ENCODE data around the gene PPARG. TPM values are rescaled to one million over a fixed set of nuclear protein-coding genes. Genes with fewer than 3 reads are reported as not detected.
"Not testable (repeated sequence)": the region's sequence is repeated elsewhere in the genome, so short reads cannot be mapped to it uniquely, and the experiment has no call there.

Gene PPARG
- polyA plus RNA-seq, 1 donor (not counting 4 experiments of a cell fraction or from before 2014, with no cell fraction given): 3.1 TPM

DNA sequence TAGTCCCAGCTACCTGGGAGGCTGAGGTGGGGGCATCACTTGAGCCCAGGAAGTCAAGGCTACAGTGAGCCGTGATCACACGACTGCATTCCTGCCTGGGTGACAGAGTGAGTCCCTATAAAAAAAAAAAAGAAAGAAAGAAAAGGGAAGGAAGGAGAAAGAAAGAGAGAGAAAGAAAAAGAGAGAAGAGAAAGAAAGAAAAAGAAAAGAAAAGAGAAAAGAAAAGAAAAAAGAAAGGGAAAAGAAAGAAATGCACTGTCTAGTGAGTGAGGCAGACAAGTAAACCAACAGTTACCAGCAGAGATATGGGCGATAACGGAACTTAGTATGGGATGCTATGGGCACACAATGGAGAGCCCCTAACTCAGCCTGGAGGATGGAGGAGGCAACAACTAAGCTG, 158.2 kb downstream of the PPARG start:
- Histone ChIP-seq H3K79me2 (ENCODE audit: control insufficient read depth, insufficient read depth, low read length) (no peaks in the 10 kb centered on the region), H4K20me1 (ENCODE audit: control insufficient read depth, extremely low read depth, insufficient read depth, low read length) (no peaks in the 10 kb centered on the region), H3K9me3 (ENCODE audit: control insufficient read depth, low read depth, low read length) (no peaks in the 10 kb centered on the region), H3K4me3 (ENCODE audit: control insufficient read depth in 2 of 3, extremely low read depth in 1 of 3, insufficient read depth in 2 of 3, low read depth in 1 of 3, low read length in 3 of 3) (no peak overlapping the region), H3K9me1 (ENCODE audit: control insufficient read depth, extremely low read depth, insufficient read depth, low read length) (no peaks in the 10 kb centered on the region), H3K4me2 (ENCODE audit: control insufficient read depth, extremely low read depth, insufficient read depth, low read depth, low read length) (no peak overlapping the region), H3K27ac (ENCODE audit: control insufficient read depth, insufficient read depth, low read length) (no peak overlapping the region), H3K36me3 (ENCODE audit: control insufficient read depth in 2 of 2, extremely low read depth in 1 of 2, insufficient read depth in 2 of 2, low read length in 2 of 2) (no peaks in the 10 kb centered on the region), H2AFZ (ENCODE audit: control insufficient read depth, low read length) (no peak overlapping the region), H3K27me3 (ENCODE audit: control insufficient read depth, extremely low read depth, insufficient read depth, low read length) (peaks cover 16% of the 10 kb centered on the region), H3K9ac (ENCODE audit: control insufficient read depth, extremely low read depth, insufficient read depth, low read length) (no peak overlapping the region), H3K4me1 (ENCODE audit: control insufficient read depth, extremely low read depth, insufficient read depth, low read length) (peaks cover 7% of the 10 kb centered on the region)
- DNase-seq (ENCODE audit: low read depth, low spot score) (no peak), FAIRE-seq (no peak)
- dilution Hi-C loops (cut with MboI; ENCODE audit: extremely low pct_ligation_motif_present, low sequenced_read_pairs): no loop called here
- TF ChIP-seq, protein P1, sequence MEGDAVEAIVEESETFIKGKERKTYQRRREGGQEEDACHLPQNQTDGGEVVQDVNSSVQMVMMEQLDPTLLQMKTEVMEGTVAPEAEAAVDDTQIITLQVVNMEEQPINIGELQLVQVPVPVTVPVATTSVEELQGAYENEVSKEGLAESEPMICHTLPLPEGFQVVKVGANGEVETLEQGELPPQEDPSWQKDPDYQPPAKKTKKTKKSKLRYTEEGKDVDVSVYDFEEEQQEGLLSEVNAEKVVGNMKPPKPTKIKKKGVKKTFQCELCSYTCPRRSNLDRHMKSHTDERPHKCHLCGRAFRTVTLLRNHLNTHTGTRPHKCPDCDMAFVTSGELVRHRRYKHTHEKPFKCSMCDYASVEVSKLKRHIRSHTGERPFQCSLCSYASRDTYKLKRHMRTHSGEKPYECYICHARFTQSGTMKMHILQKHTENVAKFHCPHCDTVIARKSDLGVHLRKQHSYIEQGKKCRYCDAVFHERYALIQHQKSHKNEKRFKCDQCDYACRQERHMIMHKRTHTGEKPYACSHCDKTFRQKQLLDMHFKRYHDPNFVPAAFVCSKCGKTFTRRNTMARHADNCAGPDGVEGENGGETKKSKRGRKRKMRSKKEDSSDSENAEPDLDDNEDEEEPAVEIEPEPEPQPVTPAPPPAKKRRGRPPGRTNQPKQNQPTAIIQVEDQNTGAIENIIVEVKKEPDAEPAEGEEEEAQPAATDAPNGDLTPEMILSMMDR (optimal IDR thresholded peaks at IDR 0.05 in 1 of 3, IDR thresholded peaks at IDR 0.05 in 1 of 3, conservative IDR thresholded peaks at IDR 0.05 in 1 of 3; ENCODE audit: extremely low read depth in 1 of 3, insufficient read depth in 2 of 3, low read length in 3 of 3): no peak
- no peak for TF ChIP-seq EZH2 (IDR thresholded peaks at IDR 0.05; ENCODE audit: low read length)

DNA sequence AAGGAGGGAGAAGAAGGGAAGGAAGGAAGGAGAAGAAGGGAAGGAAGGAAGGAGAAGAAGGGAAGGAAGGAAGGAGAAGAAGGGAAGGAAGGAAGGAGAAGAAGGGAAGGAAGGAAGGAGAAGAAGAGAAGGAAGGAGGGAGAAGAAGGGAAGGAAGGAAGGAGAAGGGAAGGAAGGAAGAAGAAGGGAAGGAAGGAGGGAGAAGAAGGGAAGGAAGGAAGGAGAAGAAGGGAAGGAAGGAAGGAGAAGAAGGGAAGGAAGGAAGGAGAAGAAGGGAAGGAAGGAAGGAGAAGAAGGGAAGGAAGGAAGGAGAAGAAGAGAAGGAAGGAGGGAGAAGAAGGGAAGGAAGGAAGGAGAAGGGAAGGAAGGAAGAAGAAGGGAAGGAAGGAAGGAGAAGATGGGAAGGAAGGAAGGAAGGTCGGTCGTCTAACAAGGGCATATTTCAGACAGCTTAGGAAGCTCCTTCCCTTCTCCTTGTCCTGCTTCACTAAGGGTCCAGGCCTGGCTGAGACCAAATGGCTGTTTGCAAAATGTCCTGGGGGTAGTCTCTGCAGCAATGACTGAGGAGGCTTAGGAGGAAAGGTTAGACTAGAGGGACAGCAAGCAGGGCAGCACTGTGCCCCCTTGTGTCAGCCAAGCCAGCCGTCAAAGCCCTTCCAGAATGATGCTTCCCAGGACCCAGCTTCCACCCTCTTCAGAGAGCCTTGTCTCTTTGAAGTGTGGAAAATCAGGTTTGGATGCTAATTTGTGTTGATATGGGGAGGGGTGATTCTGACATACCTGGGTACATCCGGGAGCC, 159.7 kb downstream of the PPARG start:
- H3K4me1 ChIP-seq (ENCODE audit: control insufficient read depth, extremely low read depth, insufficient read depth, low read length); H3K36me3 ChIP-seq (ENCODE audit: control insufficient read depth in 2 of 2, extremely low read depth in 1 of 2, insufficient read depth in 2 of 2, low read length in 2 of 2); H4K20me1 ChIP-seq (ENCODE audit: control insufficient read depth, extremely low read depth, insufficient read depth, low read length); H3K79me2 ChIP-seq (ENCODE audit: control insufficient read depth, insufficient read depth, low read length); H3K9ac ChIP-seq (ENCODE audit: control insufficient read depth, extremely low read depth, insufficient read depth, low read length); dilution Hi-C loops (cut with MboI; ENCODE audit: extremely low pct_ligation_motif_present, low sequenced_read_pairs); DNase-seq (ENCODE audit: low read depth, low spot score); H3K4me2 ChIP-seq (ENCODE audit: control insufficient read depth, extremely low read depth, insufficient read depth, low read depth, low read length); H3K9me1 ChIP-seq (ENCODE audit: control insufficient read depth, extremely low read depth, insufficient read depth, low read length); H2AFZ ChIP-seq (ENCODE audit: control insufficient read depth, low read length); FAIRE-seq; H3K27me3 ChIP-seq (ENCODE audit: control insufficient read depth, extremely low read depth, insufficient read depth, low read length); H3K27ac ChIP-seq (ENCODE audit: control insufficient read depth, insufficient read depth, low read length); H3K9me3 ChIP-seq (ENCODE audit: control insufficient read depth, low read depth, low read length); H3K4me3 ChIP-seq (ENCODE audit: control insufficient read depth in 2 of 3, extremely low read depth in 1 of 3, insufficient read depth in 2 of 3, low read depth in 1 of 3, low read length in 3 of 3): not testable (repeated sequence)
